ENCODE results near the gene DDX51. TPM values are rescaled to one million over a fixed set of nuclear protein-coding genes. Genes with fewer than 3 reads are reported as not detected.

DDX51 gene
- total and polyA plus RNA-seq, 2 experiments from 2014 or later = 6.8 to 16.1 TPM

- 9% methylated on average over 13 of the region's 17 CpGs for WGBS (ENCODE audit: low lambda C conversion rate, missing lambda C conversion rate)
- TF ChIP-seq EZH2phosphoT487 (IDR thresholded peaks at IDR 0.05; ENCODE audit: low read depth, severe bottlenecking, unreplicated experiment) (no peak), EZH2 (IDR thresholded peaks at IDR 0.05; ENCODE audit: borderline replicate concordance) (no peak), CTCF (IDR thresholded peaks at IDR 0.05; ENCODE audit: poor library complexity) (no peak)
- Histone ChIP-seq H3K4me2 (peak overlapping the region; percentile 96), H3K9me3 (ENCODE audit: low read depth) (no peaks in the 10 kb centered on the region), H3K27me3 (no peaks in the 10 kb centered on the region), H2AFZ (peak overlapping the region; percentile 89), H3K79me2 (peaks cover 22% of the 10 kb centered on the region), H3K36me3 (replicated peaks; ENCODE audit: insufficient read depth, low read depth) (no peaks in the 10 kb centered on the region), H3K4me1 (ENCODE audit: insufficient read depth) (peaks cover 11% of the 10 kb centered on the region), H3K9me2 (replicated peaks; ENCODE audit: insufficient read depth) (no peaks in the 10 kb centered on the region), H3K27ac (peak overlapping the region; percentile 77), H3K4me3 (peak overlapping the region; percentile 88), H4K20me1 (ENCODE audit: insufficient read depth, poor library complexity, severe bottlenecking) (no peaks in the 10 kb centered on the region)
- no peak for DNase-seq (ENCODE audit: low spot score)
Measured at GRCh38 chr12:132144810-132145168, 670 bp upstream of the DDX51 start.

GRCh38 chr12:132143336-132144071 is 615 bp downstream of the DDX51 start:
- peak overlapping the region; percentile 99 for H3K4me2 ChIP-seq
- H3K9me2 ChIP-seq (replicated peaks; ENCODE audit: insufficient read depth) = no peaks in the 10 kb centered on the region
- H4K20me1 ChIP-seq (ENCODE audit: insufficient read depth, poor library complexity, severe bottlenecking) = no peaks in the 10 kb centered on the region
- no peak overlapping the region for H2AFZ ChIP-seq
- peak; percentile 41 for DNase-seq (ENCODE audit: low spot score)
- no peaks in the 10 kb centered on the region for H3K9me3 ChIP-seq (ENCODE audit: low read depth)
- H3K27ac ChIP-seq = peak overlapping the region; percentile 46
- H3K4me3 ChIP-seq = peak overlapping the region; percentile 83
- WGBS (ENCODE audit: low lambda C conversion rate, missing lambda C conversion rate) = 7% methylated on average over 73 of the region's 82 CpGs
- H3K4me1 ChIP-seq (ENCODE audit: insufficient read depth) = peaks cover 11% of the 10 kb centered on the region
- H3K27me3 ChIP-seq = no peaks in the 10 kb centered on the region
- no peak for TF ChIP-seq EZH2phosphoT487 (IDR thresholded peaks at IDR 0.05; ENCODE audit: low read depth, severe bottlenecking, unreplicated experiment)
- no peak for TF ChIP-seq EZH2 (IDR thresholded peaks at IDR 0.05; ENCODE audit: borderline replicate concordance)
- no peak for TF ChIP-seq CTCF (IDR thresholded peaks at IDR 0.05; ENCODE audit: poor library complexity)
- peaks cover 22% of the 10 kb centered on the region for H3K79me2 ChIP-seq
- H3K36me3 ChIP-seq (replicated peaks; ENCODE audit: insufficient read depth, low read depth) = no peaks in the 10 kb centered on the region

- Histone ChIP-seq H3K4me1 (ENCODE audit: insufficient read depth) (peaks cover 11% of the 10 kb centered on the region), H3K79me2 (peaks cover 22% of the 10 kb centered on the region), H2AFZ (no peak overlapping the region), H3K4me3 (peak overlapping the region; percentile 83), H3K9me3 (ENCODE audit: low read depth) (no peaks in the 10 kb centered on the region), H3K27me3 (no peaks in the 10 kb centered on the region), H3K4me2 (peak overlapping the region; percentile 99), H3K27ac (no peak overlapping the region), H3K36me3 (replicated peaks; ENCODE audit: insufficient read depth, low read depth) (no peaks in the 10 kb centered on the region), H4K20me1 (ENCODE audit: insufficient read depth, poor library complexity, severe bottlenecking) (no peaks in the 10 kb centered on the region), H3K9me2 (replicated peaks; ENCODE audit: insufficient read depth) (no peaks in the 10 kb centered on the region)
- WGBS (ENCODE audit: low lambda C conversion rate, missing lambda C conversion rate) = 88% methylated on average over 24 of the region's 24 CpGs
- TF ChIP-seq CTCF (IDR thresholded peaks at IDR 0.05; ENCODE audit: poor library complexity) = no peak
- TF ChIP-seq EZH2phosphoT487 (IDR thresholded peaks at IDR 0.05; ENCODE audit: low read depth, severe bottlenecking, unreplicated experiment) = no peak
- no peak for TF ChIP-seq EZH2 (IDR thresholded peaks at IDR 0.05; ENCODE audit: borderline replicate concordance)
- no peak for DNase-seq (ENCODE audit: low spot score)
Measured at GRCh38 chr12:132142679-132143335, 1.3 kb downstream of the DDX51 start.

Measured in hepatocyte (in vitro differentiated cells).